Skeletal muscle cell (primary cell): ENCODE data around the gene POLR2E.

Experiments
- DNase-seq: peaks from one replicate; pipeline ENCODE4 v3.0.0-alpha.2; 2010; ENCODE audit warnings: low read depth
- H3K4me3 ChIP-seq: 2 replicates; pipeline ENCODE4 v1.5.1; 2011; ENCODE audit warnings: low read depth, mild to moderate bottlenecking, control low read depth, low read length, moderate library complexity

POLR2E gene

GRCh38 chr19:1113030-1113985, 18.1 kb upstream of the POLR2E start:
- H3K4me3 ChIP-seq = no peak overlapping the region
- peak; percentile 83 for DNase-seq

GRCh38 chr19:1112268-1113029, 17.3 kb upstream of the POLR2E start:
- no peak overlapping the region for H3K4me3 ChIP-seq
- DNase-seq = no peak

GRCh38 chr19:1111641-1112267, 16.6 kb upstream of the POLR2E start:
- DNase-seq = no peak
- no peak overlapping the region for H3K4me3 ChIP-seq

- H3K4me3 ChIP-seq = no peak overlapping the region
- no peak for DNase-seq
Measured at GRCh38 chr19:1110809-1111640, 15.8 kb upstream of the POLR2E start.

- no peak overlapping the region for H3K4me3 ChIP-seq
- DNase-seq = no peak
Measured at GRCh38 chr19:1109697-1110671, 14.8 kb upstream of the POLR2E start.

GRCh38 chr19:1109032-1109551, 13.9 kb upstream of the POLR2E start:
- no peak for DNase-seq
- no peak overlapping the region for H3K4me3 ChIP-seq

GRCh38 chr19:1108291-1109031, 13.3 kb upstream of the POLR2E start:
- H3K4me3 ChIP-seq = no peak overlapping the region
- no peak for DNase-seq

- no peak overlapping the region for H3K4me3 ChIP-seq
Measured at GRCh38 chr19:1107661-1108261, 12.6 kb upstream of the POLR2E start.

GRCh38 chr19:1106841-1107660, 11.9 kb upstream of the POLR2E start:
- no peak overlapping the region for H3K4me3 ChIP-seq
- DNase-seq = no peak

More at GRCh38 chr19:1107661-1108261, 12.6 kb upstream of the POLR2E start:
- no peak for DNase-seq

- no peak for DNase-seq
- H3K4me3 ChIP-seq = no peak overlapping the region
Measured at GRCh38 chr19:1105873-1106840, 11.0 kb upstream of the POLR2E start.

GRCh38 chr19:1105008-1105872, 10.1 kb upstream of the POLR2E start:
- H3K4me3 ChIP-seq = peak overlapping the region; percentile 70
- DNase-seq = no peak

- no peak for DNase-seq
- peak overlapping the region; percentile 70 for H3K4me3 ChIP-seq
Measured at GRCh38 chr19:1104311-1105007, 9.3 kb upstream of the POLR2E start.

- DNase-seq = peak; percentile 98
- H3K4me3 ChIP-seq = peak within 1 kb of the TSS; percentile 70
Measured at GRCh38 chr19:1103708-1104310, 8.6 kb upstream of the POLR2E start, which contains the start of gene GPX4. TSS of gene GPX4 (plus strand) at chr19:1103994. CDS start at chr19:1104044, 50 bp downstream.
